GM11168 (cell line): ENCODE measurements around the gene MYO1B.

Experiments used
- in situ Hi-C: fragments of 300-500 bp; cut with MboI; formaldehyde crosslinking; loops from one replicate; pipeline ENCODE4 v1.12.0; 2022; ENCODE audit warnings: low sequenced_read_pairs; ENCODE audit not compliant: unreplicated experiment

The MYO1B gene

GRCh38 chr2:191255756-191256312, 10.6 kb downstream of the MYO1B start:
- in situ Hi-C loops: no loop called here

GRCh38 chr2:191257934-191258333, 12.7 kb downstream of the MYO1B start:
- in situ Hi-C loops: no loop called here

- in situ Hi-C loops: no loop called here
These were observed 13.8 kb downstream of the MYO1B start for GRCh38 chr2:191258996-191259395.

- in situ Hi-C loops: no loop called here
These were observed 17.2 kb downstream of the MYO1B start for GRCh38 chr2:191262436-191262835.

- in situ Hi-C loops: no loop called here
These were observed 17.8 kb downstream of the MYO1B start for GRCh38 chr2:191263050-191263449.

GRCh38 chr2:191264647-191265081, 19.5 kb downstream of the MYO1B start:
- in situ Hi-C loops: no loop called here

GRCh38 chr2:191265311-191266170, 20.3 kb downstream of the MYO1B start:
- in situ Hi-C loops: no loop called here

- in situ Hi-C loops: no loop called here
These were observed 21.0 kb downstream of the MYO1B start for GRCh38 chr2:191266201-191266600.

GRCh38 chr2:191268596-191268995, 23.4 kb downstream of the MYO1B start:
- in situ Hi-C loops: no loop called here

GRCh38 chr2:191270306-191271161, 25.3 kb downstream of the MYO1B start:
- in situ Hi-C loops: no loop called here

- in situ Hi-C loops: no loop called here
These were observed 26.9 kb downstream of the MYO1B start for GRCh38 chr2:191272064-191272463.

- in situ Hi-C loops: no loop called here
These were observed 29.2 kb downstream of the MYO1B start for GRCh38 chr2:191274413-191274815.

- in situ Hi-C loops: no loop called here
These were observed 31.7 kb downstream of the MYO1B start for GRCh38 chr2:191276792-191277465.

GRCh38 chr2:191280290-191280689, 35.1 kb downstream of the MYO1B start:
- in situ Hi-C loops: no loop called here

- in situ Hi-C loops: no loop called here
These were observed 35.9 kb downstream of the MYO1B start for GRCh38 chr2:191280834-191281756.

GRCh38 chr2:191285252-191285651, 40.0 kb downstream of the MYO1B start:
- in situ Hi-C loops: no loop called here

- in situ Hi-C loops: no loop called here
These were observed 42.6 kb downstream of the MYO1B start for GRCh38 chr2:191287820-191288219.

- in situ Hi-C loops: no loop called here
These were observed 43.8 kb downstream of the MYO1B start for GRCh38 chr2:191289049-191289448.

GRCh38 chr2:191291471-191291870, 46.3 kb downstream of the MYO1B start:
- in situ Hi-C loops: no loop called here
